H1 (cell line): Measurements from ENCODE around the gene GRK7. TPM values are rescaled to one million over a fixed set of nuclear protein-coding genes. Genes with fewer than 3 reads are reported as not detected.

Source experiments
- CTCF ChIA-PET: fragments of 300-600 bp; sonication (Branson Sonifier 250); formaldehyde crosslinking; loops from one replicate; lab custom pipeline; 2021; ENCODE audit not compliant: partially characterized antibody; lab: Charles Lee
- POLR2A ChIA-PET: fragments of 300-600 bp; sonication (Branson Sonifier 250); formaldehyde crosslinking; loops from one replicate; lab custom pipeline; 2021; ENCODE audit warnings: inconsistent platforms; ENCODE audit not compliant: partially characterized antibody; lab: Charles Lee
- DNase-seq, 2 experiments: peaks; one replicate each; pipeline versions ENCODE4 v3.0.0 to v3.0.0-alpha.2; 2010 to 2022; ENCODE audit warnings: low spot score in 2 of 2, low read depth in 1 of 2, mixed read lengths in 1 of 2
- FAIRE-seq: peaks from 2 replicates; lab custom pipeline; 2011; peaks lifted over from hg19 to GRCh38; lab: Jason Lieb, UNC
- H2AFZ ChIP-seq: 2 replicates; pipeline ENCODE4 v1.8.1; 2012; ENCODE audit warnings: low read length, inconsistent platforms
- H2AK5ac ChIP-seq: 2 replicates; pipeline ENCODE4 v1.6.1; 2013; ENCODE audit warnings: low read depth, low read length
- H2BK120ac ChIP-seq: replicated peaks from 2 replicates; pipeline ENCODE3; 2013; ENCODE audit warnings: low read depth, low read length, inconsistent platforms
- H2BK12ac ChIP-seq: 2 replicates; pipeline ENCODE4 v1.6.1; 2013; ENCODE audit warnings: low read depth, low read length
- H2BK15ac ChIP-seq: 2 replicates; pipeline ENCODE4 v1.6.1; 2013; ENCODE audit warnings: low read length
- H2BK20ac ChIP-seq: 2 replicates; pipeline ENCODE4 v1.6.1; 2013; ENCODE audit warnings: low read length
- H2BK5ac ChIP-seq: 2 replicates; pipeline ENCODE4 v1.6.1; 2013; ENCODE audit warnings: low read depth, low read length
- H3K14ac ChIP-seq: 2 replicates; pipeline ENCODE4 v1.6.1; 2013; ENCODE audit warnings: inconsistent platforms; ENCODE audit not compliant: insufficient read length
- H3K18ac ChIP-seq: 2 replicates; pipeline ENCODE4 v1.6.1; 2013; ENCODE audit warnings: low read length; ENCODE audit errors: extremely low read depth
- H3K23ac ChIP-seq: 2 replicates; pipeline ENCODE4 v1.6.1; 2013; ENCODE audit warnings: inconsistent platforms; ENCODE audit not compliant: insufficient read length
- H3K23me2 ChIP-seq: 2 replicates; pipeline ENCODE4 v1.6.1; 2013; ENCODE audit warnings: low read depth, low read length
- H3K27ac ChIP-seq: 2 replicates; pipeline ENCODE4 v1.6.1; 2011; ENCODE audit warnings: low read depth, low read length, inconsistent platforms
- H3K27me3 ChIP-seq, 4 experiments: replicated peaks in 1 of 4; 1 replicate in 1 of 4; 2 replicates in 3 of 4; pipeline versions ENCODE4 v1.6.1 to v1.8.1; 2011 to 2013; ENCODE audit warnings: low read length in 3 of 4, mild to moderate bottlenecking in 3 of 4, inconsistent platforms in 2 of 4, mixed read lengths in 2 of 4, moderate library complexity in 1 of 4; ENCODE audit not compliant: control insufficient read depth in 3 of 4, insufficient read depth in 3 of 4; ENCODE audit errors: extremely low read depth in 1 of 4
- H3K36me3 ChIP-seq, 4 experiments: 2 replicates each; pipeline versions ENCODE4 v1.6.1 to v1.8.1; 2011 to 2013; ENCODE audit warnings: mild to moderate bottlenecking in 4 of 4, low read length in 3 of 4, moderate library complexity in 2 of 4, control low read depth in 1 of 4, inconsistent platforms in 1 of 4; ENCODE audit not compliant: insufficient read depth in 4 of 4, control insufficient read depth in 2 of 4
- H3K4ac ChIP-seq: replicated peaks from 2 replicates; pipeline ENCODE3; 2013; ENCODE audit warnings: low read length, low read depth, mixed read lengths, inconsistent platforms; ENCODE audit not compliant: insufficient read length
- H3K4me1 ChIP-seq, 4 experiments: replicated peaks in 1 of 4; 1 replicate in 1 of 4; 2 replicates in 3 of 4; pipeline versions ENCODE4 v1.6.1 to v1.8.1; 2011 to 2013; ENCODE audit warnings: low read length in 3 of 4, inconsistent platforms in 2 of 4, mixed read lengths in 1 of 4; ENCODE audit not compliant: insufficient read depth in 4 of 4, control insufficient read depth in 3 of 4
- H3K4me2 ChIP-seq, 2 experiments: 2 replicates each; pipeline versions ENCODE4 v1.6.1 to v1.8.1; 2011 to 2013; ENCODE audit warnings: low read depth in 2 of 2, low read length in 2 of 2, control low read depth in 1 of 2, inconsistent platforms in 1 of 2, mild to moderate bottlenecking in 1 of 2; ENCODE audit not compliant: insufficient read depth in 1 of 2
- H3K4me3 ChIP-seq, 4 experiments: fragments of 200-600, 300-600 bp in 1 of 4; sonication (generic), shearing (Covaris generic), sonication (Bioruptor Twin) in 1 of 4; 2 replicates each; pipeline versions ENCODE4 v1.5.1 to v1.8.1; 2011 to 2016; ENCODE audit warnings: low read length in 4 of 4, low read depth in 3 of 4, control low read depth in 2 of 4, inconsistent platforms in 2 of 4, mild to moderate bottlenecking in 2 of 4, mixed read lengths in 1 of 4, moderate library complexity in 1 of 4; ENCODE audit not compliant: insufficient read depth in 2 of 4; ENCODE audit errors: extremely low read depth in 1 of 4
- H3K56ac ChIP-seq: replicated peaks from 2 replicates; pipeline ENCODE3; 2013; ENCODE audit warnings: low read depth, mild to moderate bottlenecking, mixed read lengths, low read length, inconsistent platforms; ENCODE audit not compliant: insufficient read length
- H3K79me1 ChIP-seq: 2 replicates; pipeline ENCODE4 v1.6.1; 2013; ENCODE audit warnings: low read depth, low read length, control low read depth
- H3K79me2 ChIP-seq, 2 experiments: 2 replicates each; pipeline versions ENCODE4 v1.6.1 to v1.8.1; 2012 to 2013; ENCODE audit warnings: low read length in 2 of 2, mild to moderate bottlenecking in 2 of 2, inconsistent platforms in 1 of 2; ENCODE audit not compliant: insufficient read depth in 2 of 2, control insufficient read depth in 1 of 2
- H3K9ac ChIP-seq, 4 experiments: replicated peaks in 1 of 4; 1 replicate in 1 of 4; 2 replicates in 3 of 4; pipeline versions ENCODE4 v1.6.1 to v1.8.1; 2011 to 2013; ENCODE audit warnings: low read depth in 3 of 4, low read length in 3 of 4, control low read depth in 2 of 4, mild to moderate bottlenecking in 2 of 4, moderate library complexity in 2 of 4, inconsistent platforms in 1 of 4; ENCODE audit errors: extremely low read depth in 1 of 4
- H3K9me3 ChIP-seq, 2 experiments: 2 replicates each; pipeline versions ENCODE4 v1.6.1 to v1.8.1; 2012 to 2013; ENCODE audit warnings: mild to moderate bottlenecking in 2 of 2, moderate library complexity in 2 of 2, control low read depth in 1 of 2, inconsistent platforms in 1 of 2, low read depth in 1 of 2, low read length in 1 of 2, mixed read lengths in 1 of 2; ENCODE audit not compliant: insufficient read depth in 2 of 2
- H4K20me1 ChIP-seq, 2 experiments: replicated peaks in 1 of 2; 2 replicates each; pipeline versions ENCODE3 to v1.8.1; 2011 to 2013; ENCODE audit warnings: inconsistent platforms in 2 of 2, low read length in 2 of 2, mild to moderate bottlenecking in 1 of 2; ENCODE audit not compliant: insufficient read depth in 2 of 2, control insufficient read depth in 1 of 2
- H4K5ac ChIP-seq: 2 replicates; pipeline ENCODE4 v1.6.1; 2013; ENCODE audit warnings: low read length, low read depth, mixed read lengths, inconsistent platforms; ENCODE audit not compliant: insufficient read length
- H4K8ac ChIP-seq: 2 replicates; pipeline ENCODE4 v1.8.0; 2013; ENCODE audit warnings: mild to moderate bottlenecking, moderate library complexity, low read length, inconsistent platforms; ENCODE audit not compliant: insufficient read depth; ENCODE audit errors: extremely low read depth
- H4K91ac ChIP-seq: replicated peaks from 2 replicates; pipeline ENCODE3; 2013; ENCODE audit warnings: low read length, mixed read lengths, inconsistent platforms; ENCODE audit not compliant: insufficient read length
- NANOG ChIP-seq: IDR thresholded peaks from 2 replicates; pipeline ENCODE4 v1.6.1; 2011; ENCODE audit warnings: low read length, low read depth, mild to moderate bottlenecking, inconsistent platforms; ENCODE audit not compliant: insufficient read depth, poor library complexity, severe bottlenecking
- WGBS, 2 experiments: shearing (Covaris generic) in 1 of 2; methylation state at CpG; one replicate each; pipeline versions ENCODE4 v1.1.6 to v1.1.7; 2013 to 2015; ENCODE audit warnings: low lambda C conversion rate in 2 of 2, mixed read lengths in 2 of 2, inconsistent platforms in 1 of 2, low coverage in 1 of 2, missing lambda C conversion rate in 1 of 2; ENCODE audit not compliant: insufficient replicate concordance in 2 of 2, insufficient coverage in 1 of 2, insufficient read length in 1 of 2; ENCODE audit errors: extremely low coverage in 1 of 2, missing lambda C conversion rate in 1 of 2; 5-methylcytosine and 5-hydroxymethylcytosine counted together
- polyA plus RNA-seq, 7 experiments: library from polyadenylated mRNA; depleted of rRNA in 3 of 7; stranded (reverse) in 5 of 7; unstranded in 2 of 7; fragments of >200 nt in 5 of 7; fragments of 200-250 nt in 2 of 7; gene quantifications; 1 replicate in 5 of 7; 2 replicates in 1 of 7; 4 replicates in 1 of 7; pipeline versions ENCODE4 v1.2.1 to v1.2.3, GENCODE V29; 2011 to 2013; ENCODE audit warnings: missing spikeins in 2 of 7, mixed read lengths in 2 of 7
- total RNA-seq: library from RNA; stranded (reverse); fragmentation: NEBNext Ultra II Directional; extraction: Animal tissue kit (Norgen Biotek cat#: 25700); gene quantifications from 2 replicates; pipeline ENCODE4 v1.2.1, GENCODE V29; 2021

Gene GRK7
- total and polyA plus RNA-seq, 2 of the 8 experiments (the other 6 are each of a cell fraction or from before 2014, with no cell fraction given) = not detected

DNA sequence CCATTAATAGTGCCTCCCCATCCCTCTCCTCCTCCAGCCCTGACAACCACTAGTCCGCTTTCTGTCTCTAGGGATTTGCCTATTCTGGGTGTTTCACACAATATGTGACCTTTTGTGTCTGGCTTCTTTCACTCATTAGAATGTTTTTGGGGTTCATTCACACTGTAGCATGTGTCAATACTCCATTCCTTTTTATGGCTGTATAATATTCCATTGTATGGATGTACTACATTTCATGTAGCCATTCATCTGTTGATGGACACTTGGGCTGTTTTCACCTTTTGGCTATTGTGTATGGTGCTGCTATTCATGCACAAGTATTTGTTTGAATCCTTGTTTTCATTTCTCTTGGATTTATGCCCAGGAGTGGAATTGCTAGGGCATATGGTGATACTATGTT is 16.5 kb downstream of the GRK7 start:
- Histone ChIP-seq H3K14ac (no peak overlapping the region), H4K91ac (no peak overlapping the region), H4K20me1 (no peaks in the 10 kb centered on the region), H3K23ac (no peak overlapping the region), H3K27ac (no peak overlapping the region), H3K56ac (no peak overlapping the region), H3K18ac (no peak overlapping the region), H3K79me2 (no peaks in the 10 kb centered on the region), H3K79me1 (no peaks in the 10 kb centered on the region), H4K5ac (no peak overlapping the region), H3K36me3 (no peaks in the 10 kb centered on the region), H3K9me3 (no peaks in the 10 kb centered on the region), H3K4me1 (no peaks in the 10 kb centered on the region), H3K4me3 (no peak overlapping the region), H3K4me2 (no peak overlapping the region), H2BK5ac (no peak overlapping the region), H2AK5ac (no peak overlapping the region), H3K9ac (no peak overlapping the region), H2BK20ac (no peak overlapping the region), H2BK120ac (no peak overlapping the region), H2AFZ (no peak overlapping the region), H3K23me2 (no peaks in the 10 kb centered on the region), H3K27me3 (no peaks in the 10 kb centered on the region; a peak in 1 of 7 replicates), H2BK15ac (no peak overlapping the region), H2BK12ac (no peak overlapping the region), H3K4ac (no peak overlapping the region), H4K8ac (no peak overlapping the region)
- no peak for DNase-seq
- WGBS, 2 experiments = 91% methylated on average over 1 of the region's 1 CpG; no CpG with 5 or more reads in 1 of the 2 experiments
- FAIRE-seq = no peak
- POLR2A ChIA-PET = no interaction called here
- CTCF ChIA-PET = no interaction called here
- no peak for TF ChIP-seq NANOG
